OCI-LY1 (cell line): Measurements from ENCODE around the gene ZNHIT2.
A peak's percentile ranks its signal among the peaks of the same experiment; 100 is the strongest.

Experiments used
- H2AFZ ChIP-seq: fragments of 200-600 bp; sonication (generic), shearing (Covaris generic); 2 replicates; pipeline ENCODE4 v1.6.0; 2014; ENCODE audit warnings: antibody characterized with exemption, mild to moderate bottlenecking, low read length
- H3F3A ChIP-seq: fragments of 200-600 bp; sonication (generic), shearing (Covaris generic); 2 replicates; pipeline ENCODE4 v1.6.0; 2014; ENCODE audit warnings: mild to moderate bottlenecking, antibody characterized with exemption, low read length, moderate library complexity; ENCODE audit not compliant: insufficient read depth
- H3K27ac ChIP-seq: fragments of 200-600 bp; sonication (generic); 2 replicates; pipeline ENCODE4 v1.5.1; 2014; ENCODE audit warnings: low read length, mixed run types, mild to moderate bottlenecking, low read depth; ENCODE audit not compliant: poor library complexity, severe bottlenecking
- H3K27me3 ChIP-seq: fragments of 200-600 bp; sonication (generic); 2 replicates; pipeline ENCODE4 v1.6.0; 2014; ENCODE audit warnings: antibody characterized with exemption, mild to moderate bottlenecking, low read length, moderate library complexity; ENCODE audit not compliant: insufficient read depth
- H3K36me3 ChIP-seq: fragments of 200-600 bp; sonication (generic); 2 replicates; pipeline ENCODE4 v1.6.1; 2014; ENCODE audit warnings: mild to moderate bottlenecking, antibody characterized with exemption, low read length, moderate library complexity, mixed read lengths; ENCODE audit not compliant: insufficient read depth
- H3K4me1 ChIP-seq: fragments of 200-600 bp; sonication (generic); 2 replicates; pipeline ENCODE4 v1.5.1; 2014; ENCODE audit warnings: mild to moderate bottlenecking, low read length, moderate library complexity; ENCODE audit not compliant: insufficient read depth, severe bottlenecking
- H3K4me2 ChIP-seq: fragments of 200-600 bp; sonication (generic), shearing (Covaris generic); 2 replicates; pipeline ENCODE4 v1.6.1; 2014; ENCODE audit warnings: low read length
- H3K4me3 ChIP-seq: fragments of 200-600 bp; sonication (generic); 2 replicates; pipeline ENCODE4 v1.5.1; 2014; ENCODE audit warnings: low read length, low read depth, mild to moderate bottlenecking, mixed read lengths; ENCODE audit not compliant: poor library complexity, severe bottlenecking
- H3K79me2 ChIP-seq: fragments of 200-600 bp; shearing (Covaris generic); 2 replicates; pipeline ENCODE4 v1.6.1; 2016; ENCODE audit warnings: mixed run types, low read length, mixed read lengths; ENCODE audit not compliant: insufficient read depth
- H3K9ac ChIP-seq: fragments of 200-600 bp; sonication (generic), shearing (Covaris generic); 2 replicates; pipeline ENCODE4 v1.6.1; 2014; ENCODE audit warnings: mild to moderate bottlenecking, low read length, mixed read lengths
- H3K9me2 ChIP-seq: fragments of 200-600 bp; sonication (generic), shearing (Covaris generic); 2 replicates; pipeline ENCODE4 v1.6.1; 2014; ENCODE audit warnings: low read depth, mild to moderate bottlenecking, low read length, mixed read lengths
- H3K9me3 ChIP-seq: fragments of 200-600 bp; shearing (Covaris generic); 2 replicates; pipeline ENCODE4 v1.6.1; 2014; ENCODE audit warnings: low read length, mixed read lengths
- H4K20me1 ChIP-seq: fragments of 200-600 bp; sonication (generic), shearing (Covaris generic); 2 replicates; pipeline ENCODE4 v1.6.0; 2016; ENCODE audit warnings: mild to moderate bottlenecking, low read length; ENCODE audit not compliant: insufficient read depth
- EZH2 ChIP-seq: fragments of 200-600 bp; sonication (generic), shearing (Covaris generic); IDR thresholded peaks from 2 replicates; pipeline ENCODE4 v1.8.0; 2017; ENCODE audit warnings: borderline replicate concordance, mixed run types, mild to moderate bottlenecking, antibody characterized with exemption, low read length, moderate library complexity, mixed read lengths
- TF ChIP-seq, protein P1 (sequence below): fragments of 200-600 bp; sonication (generic), shearing (Covaris generic); IDR thresholded peaks from 2 replicates; pipeline ENCODE4 v1.5.1; 2017; ENCODE audit warnings: mild to moderate bottlenecking, antibody characterized with exemption, low read length, moderate library complexity, mixed read lengths

Gene ZNHIT2

DNA sequence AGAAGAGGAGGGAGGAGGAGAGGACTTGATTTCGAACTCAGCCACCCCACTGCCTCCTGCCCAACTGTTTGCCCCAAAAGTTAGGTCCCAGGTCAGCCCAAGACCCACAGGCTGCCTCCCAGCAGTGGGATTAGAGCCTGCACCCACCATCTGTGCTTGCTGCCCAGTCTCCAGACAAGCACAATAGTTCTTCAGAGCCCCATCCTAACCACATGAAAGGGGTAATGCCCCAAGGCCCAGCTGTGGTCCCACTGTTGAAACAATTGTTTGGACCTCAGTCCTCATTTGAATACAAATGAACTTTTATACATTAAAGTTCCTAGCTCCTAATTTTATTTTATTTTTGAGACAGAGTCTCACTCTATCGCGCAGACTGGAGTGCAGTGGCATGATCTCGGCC is 26.9 kb downstream of the ZNHIT2 start:
- Histone ChIP-seq H3F3A (no peaks in the 10 kb centered on the region), H3K4me1 (peaks cover 31% of the 10 kb centered on the region), H3K27ac (peak overlapping the region; percentile 87), H3K9me3 (no peaks in the 10 kb centered on the region), H3K9ac (peak overlapping the region; percentile 45; the same call in 1 of the 2 replicates), H3K4me3 (no peak overlapping the region), H3K27me3 (no peaks in the 10 kb centered on the region), H3K36me3 (peaks cover 26% of the 10 kb centered on the region; the same call in 1 of the 2 replicates), H3K79me2 (no peaks in the 10 kb centered on the region), H3K9me2 (no peaks in the 10 kb centered on the region), H2AFZ (no peak overlapping the region), H4K20me1 (no peaks in the 10 kb centered on the region), H3K4me2 (peak overlapping the region; percentile 0; the same call in 1 of the 2 replicates)
- no peak for TF ChIP-seq EZH2
- TF ChIP-seq, protein P1, sequence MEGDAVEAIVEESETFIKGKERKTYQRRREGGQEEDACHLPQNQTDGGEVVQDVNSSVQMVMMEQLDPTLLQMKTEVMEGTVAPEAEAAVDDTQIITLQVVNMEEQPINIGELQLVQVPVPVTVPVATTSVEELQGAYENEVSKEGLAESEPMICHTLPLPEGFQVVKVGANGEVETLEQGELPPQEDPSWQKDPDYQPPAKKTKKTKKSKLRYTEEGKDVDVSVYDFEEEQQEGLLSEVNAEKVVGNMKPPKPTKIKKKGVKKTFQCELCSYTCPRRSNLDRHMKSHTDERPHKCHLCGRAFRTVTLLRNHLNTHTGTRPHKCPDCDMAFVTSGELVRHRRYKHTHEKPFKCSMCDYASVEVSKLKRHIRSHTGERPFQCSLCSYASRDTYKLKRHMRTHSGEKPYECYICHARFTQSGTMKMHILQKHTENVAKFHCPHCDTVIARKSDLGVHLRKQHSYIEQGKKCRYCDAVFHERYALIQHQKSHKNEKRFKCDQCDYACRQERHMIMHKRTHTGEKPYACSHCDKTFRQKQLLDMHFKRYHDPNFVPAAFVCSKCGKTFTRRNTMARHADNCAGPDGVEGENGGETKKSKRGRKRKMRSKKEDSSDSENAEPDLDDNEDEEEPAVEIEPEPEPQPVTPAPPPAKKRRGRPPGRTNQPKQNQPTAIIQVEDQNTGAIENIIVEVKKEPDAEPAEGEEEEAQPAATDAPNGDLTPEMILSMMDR = no peak

GRCh38 chr11:65089621-65090020 is 27.9 kb downstream of the ZNHIT2 start:
- no peaks in the 10 kb centered on the region for H4K20me1 ChIP-seq
- H3K27ac ChIP-seq = peak overlapping the region; percentile 87
- H3K36me3 ChIP-seq = peaks cover 32% of the 10 kb centered on the region; the same call in 1 of the 2 replicates
- H3F3A ChIP-seq = no peaks in the 10 kb centered on the region
- no peaks in the 10 kb centered on the region for H3K9me3 ChIP-seq
- TF ChIP-seq EZH2 = no peak
- TF ChIP-seq, protein P1 = no peak
- H3K4me3 ChIP-seq = no peak overlapping the region
- H3K4me1 ChIP-seq = peaks cover 40% of the 10 kb centered on the region
- no peaks in the 10 kb centered on the region for H3K79me2 ChIP-seq
- no peak overlapping the region for H3K4me2 ChIP-seq
- no peak overlapping the region for H3K9ac ChIP-seq
- H2AFZ ChIP-seq = no peak overlapping the region
- no peaks in the 10 kb centered on the region for H3K9me2 ChIP-seq
- no peaks in the 10 kb centered on the region for H3K27me3 ChIP-seq

DNA sequence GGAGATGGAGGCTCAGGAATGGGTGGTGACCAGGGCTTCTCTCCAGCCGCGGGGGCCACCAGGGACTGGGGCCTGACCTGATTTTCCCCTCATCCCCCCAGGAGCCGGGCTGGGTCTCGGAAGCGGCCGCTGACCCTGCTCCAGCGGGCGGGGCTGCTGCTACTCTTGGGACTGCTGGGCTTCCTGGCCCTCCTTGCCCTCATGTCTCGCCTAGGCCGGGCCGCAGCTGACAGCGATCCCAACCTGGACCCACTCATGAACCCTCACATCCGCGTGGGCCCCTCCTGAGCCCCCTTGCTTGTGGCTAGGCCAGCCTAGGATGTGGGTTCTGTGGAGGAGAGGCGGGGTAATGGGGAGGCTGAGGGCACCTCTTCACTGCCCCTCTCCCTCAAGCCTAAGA is 29.7 kb downstream of the ZNHIT2 start:
- H3K27me3 ChIP-seq = no peaks in the 10 kb centered on the region
- no peak overlapping the region for H3K27ac ChIP-seq
- no peak overlapping the region for H2AFZ ChIP-seq
- no peaks in the 10 kb centered on the region for H3F3A ChIP-seq
- no peaks in the 10 kb centered on the region for H3K9me2 ChIP-seq
- H3K4me2 ChIP-seq = no peak overlapping the region
- no peaks in the 10 kb centered on the region for H3K9me3 ChIP-seq
- H3K9ac ChIP-seq = no peak overlapping the region
- TF ChIP-seq EZH2 = no peak
- TF ChIP-seq, protein P1 = no peak
- H3K36me3 ChIP-seq = peaks cover 35% of the 10 kb centered on the region; the same call in 1 of the 2 replicates
- peaks cover 9% of the 10 kb centered on the region for H3K79me2 ChIP-seq
- no peak overlapping the region for H3K4me3 ChIP-seq
- peaks cover 46% of the 10 kb centered on the region for H3K4me1 ChIP-seq
- no peaks in the 10 kb centered on the region for H4K20me1 ChIP-seq
